ENCODE measurements around the gene GLI3.

GLI3 gene

GRCh38 chr7:41999736-42000283 is 237.2 kb downstream of the GLI3 start:
- no peak for DNase-seq (ENCODE audit: low read depth)

- no peak for DNase-seq (ENCODE audit: low read depth)
These were observed 239.0 kb downstream of the GLI3 start for GRCh38 chr7:41998041-41998440.

- no peak for DNase-seq (ENCODE audit: low read depth)
These were observed 239.9 kb downstream of the GLI3 start for GRCh38 chr7:41997151-41997550.

GRCh38 chr7:41996381-41997035 is 240.5 kb downstream of the GLI3 start:
- DNase-seq (ENCODE audit: low read depth), result no peak

GRCh38 chr7:41995632-41996271 is 241.3 kb downstream of the GLI3 start:
- DNase-seq (ENCODE audit: low read depth), result no peak

- no peak for DNase-seq (ENCODE audit: low read depth)
These were observed 242.3 kb downstream of the GLI3 start for GRCh38 chr7:41994746-41995110.

GRCh38 chr7:41994036-41994745 is 242.8 kb downstream of the GLI3 start:
- no peak for DNase-seq (ENCODE audit: low read depth)

GRCh38 chr7:41992881-41993867 is 243.8 kb downstream of the GLI3 start:
- DNase-seq (ENCODE audit: low read depth), result no peak

- DNase-seq (ENCODE audit: low read depth), result no peak
These were observed 252.1 kb downstream of the GLI3 start for GRCh38 chr7:41984888-41985287.

- DNase-seq (ENCODE audit: low read depth), result no peak
These were observed 255.7 kb downstream of the GLI3 start for GRCh38 chr7:41981046-41982040.

GRCh38 chr7:41979834-41980307 is 257.1 kb downstream of the GLI3 start:
- no peak for DNase-seq (ENCODE audit: low read depth)

- DNase-seq (ENCODE audit: low read depth), result no peak
These were observed 258.2 kb downstream of the GLI3 start for GRCh38 chr7:41978858-41979257.

GRCh38 chr7:41977661-41978060 is 259.3 kb downstream of the GLI3 start:
- no peak for DNase-seq (ENCODE audit: low read depth)

GRCh38 chr7:41977151-41977651 is 259.8 kb downstream of the GLI3 start:
- no peak for DNase-seq (ENCODE audit: low read depth)

GRCh38 chr7:41976411-41976810 is 260.6 kb downstream of the GLI3 start:
- no peak for DNase-seq (ENCODE audit: low read depth)

GRCh38 chr7:41975849-41976248 is 261.2 kb downstream of the GLI3 start:
- DNase-seq (ENCODE audit: low read depth), result no peak

GRCh38 chr7:41974870-41975557 is 262.0 kb downstream of the GLI3 start:
- DNase-seq (ENCODE audit: low read depth), result no peak

GRCh38 chr7:41973202-41973730 is 263.7 kb downstream of the GLI3 start:
- DNase-seq (ENCODE audit: low read depth), result no peak

GRCh38 chr7:41972776-41973175 is 264.2 kb downstream of the GLI3 start:
- DNase-seq (ENCODE audit: low read depth), result no peak

Data from activated T-helper 1 cell treated with Interleukin-2 at 50 U/mL for 16 hours (primary cell).